Myometrial cell (primary cell): Measurements from ENCODE around the gene MCTP1. TPM values are rescaled to one million over a fixed set of nuclear protein-coding genes. Genes with fewer than 3 reads are reported as not detected.

Experiments used
- total RNA-seq: library from RNA; depleted of rRNA; stranded (reverse); fragments of >200 nt; gene quantifications from 2 replicates; pipeline ENCODE4 v1.2.3, GENCODE V29; 2015

The MCTP1 gene
- total RNA-seq = 7.2 and 8.3 TPM in 2 replicates

DNA sequence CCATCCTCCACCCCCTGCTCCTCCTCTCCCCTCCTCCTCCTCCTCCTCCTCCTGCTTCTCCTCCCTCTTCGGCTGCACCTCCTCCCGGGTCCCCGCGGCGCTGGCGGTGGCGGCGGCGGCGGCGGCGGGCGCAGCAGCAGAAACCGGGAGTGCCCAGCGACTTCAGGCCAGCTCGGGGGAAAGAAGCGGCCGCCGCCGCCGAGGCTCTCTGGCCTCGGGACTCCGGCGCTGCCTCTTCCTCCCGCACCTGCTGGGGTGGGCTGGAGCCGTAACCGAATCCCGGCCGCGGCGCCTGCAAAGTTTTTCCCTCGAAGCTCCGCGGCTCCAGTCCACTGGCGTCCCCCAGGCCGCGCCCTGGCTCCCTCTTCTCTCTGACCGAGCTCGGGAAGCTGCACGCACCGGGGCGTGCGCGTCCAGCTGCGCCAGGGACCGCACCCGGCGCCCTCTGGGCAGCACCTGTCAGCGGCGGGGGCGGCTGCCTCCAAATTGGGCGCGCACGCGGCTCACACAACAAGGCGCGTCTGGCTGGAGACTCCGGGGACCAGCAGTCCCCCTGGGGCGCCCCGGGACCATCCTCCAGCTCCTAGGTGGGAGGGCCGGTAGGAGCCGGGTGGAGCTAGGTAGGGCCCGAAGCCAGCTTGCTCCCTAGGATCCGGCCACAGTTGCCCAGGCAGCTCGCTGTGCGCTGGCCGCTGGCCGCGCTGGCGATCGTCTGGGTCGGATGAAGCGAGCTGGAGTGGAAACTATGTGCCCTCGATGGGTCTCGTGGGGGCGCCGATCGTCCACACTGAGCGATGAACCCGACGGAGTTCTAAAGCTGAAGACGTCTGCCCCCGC is at the start of gene MCTP1:
TSS of gene MCTP1 (minus strand) at position 523 of the 837 bp plus-strand sequence.

Other genes with a start within 250 kb of the MCTP1 start
- gene FAM81B, start 106.3 kb upstream of the MCTP1 start, total RNA-seq = not detected in 2 replicates